Activated gamma-delta T cell (primary cell): ENCODE measurements around the gene TSN.
"Not testable (repeated sequence)": the region's sequence is repeated elsewhere in the genome, so short reads cannot be mapped to it uniquely, and the experiment has no call there.

Source experiments
- DNase-seq: peaks from one replicate; lab custom pipeline; 2025; lab: John Stamatoyannopoulos, UW
- total RNA-seq, 2 donors: gene quantifications; one replicate each; lab custom pipeline; 2026; lab: John Stamatoyannopoulos, UW

The TSN gene
- total RNA-seq = 79.9 to 83.6 reads per million in 2 donors

GRCh38 chr2:121755237-121756111, at the start of gene TSN:
Gene TSN, plus strand, starts transcription at chr2:121755651. Its CDS starts 129 bp downstream, at chr2:121755780.
- DNase-seq = peak; percentile 92

GRCh38 chr2:121705958-121706357, 49.5 kb upstream of the TSN start:
- no peak for DNase-seq

- DNase-seq = no peak
Observed at GRCh38 chr2:121707344-121707919, 48.0 kb upstream of the TSN start.

GRCh38 chr2:121707920-121708361, 47.5 kb upstream of the TSN start:
- no peak for DNase-seq

- DNase-seq = no peak
Observed at GRCh38 chr2:121709776-121710469, 45.5 kb upstream of the TSN start.

- DNase-seq = no peak
Observed at GRCh38 chr2:121710470-121711170, 44.8 kb upstream of the TSN start.

- not testable (repeated sequence) for DNase-seq
Observed at GRCh38 chr2:121711481-121711880, 44.0 kb upstream of the TSN start.

- no peak for DNase-seq
Observed at GRCh38 chr2:121716126-121716525, 39.3 kb upstream of the TSN start.

GRCh38 chr2:121717529-121717928, 37.9 kb upstream of the TSN start:
- DNase-seq = no peak

GRCh38 chr2:121721926-121722325, 33.5 kb upstream of the TSN start:
- no peak for DNase-seq

GRCh38 chr2:121722479-121722878, 33.0 kb upstream of the TSN start:
- DNase-seq = no peak

- no peak for DNase-seq
Observed at GRCh38 chr2:121723316-121723715, 32.1 kb upstream of the TSN start.

- DNase-seq = no peak
Observed at GRCh38 chr2:121727332-121727731, 28.1 kb upstream of the TSN start.

GRCh38 chr2:121727950-121728349, 27.5 kb upstream of the TSN start:
- no peak for DNase-seq

- no peak for DNase-seq
Observed at GRCh38 chr2:121731366-121731765, 24.1 kb upstream of the TSN start.

- not testable (repeated sequence) for DNase-seq
Observed at GRCh38 chr2:121734544-121734943, 20.9 kb upstream of the TSN start.

- no peak for DNase-seq
Observed at GRCh38 chr2:121735518-121736074, 19.9 kb upstream of the TSN start.

GRCh38 chr2:121736140-121736461, 19.4 kb upstream of the TSN start:
- no peak for DNase-seq

- DNase-seq = peak; percentile 100
Observed at GRCh38 chr2:121736462-121737336, 18.8 kb upstream of the TSN start, which contains the start of gene NIFK. Gene NIFK, minus strand, starts transcription at chr2:121736875. Its CDS starts 25 bp downstream, at chr2:121736850.

- no peak for DNase-seq
Observed at GRCh38 chr2:121740973-121741372, 14.5 kb upstream of the TSN start.

GRCh38 chr2:121741450-121741849, 14.0 kb upstream of the TSN start:
- no peak for DNase-seq
